HEK293 (cell line): ENCODE data around the gene SLC39A7.

Experiments used
- CTCF ChIA-PET: fragments of 350-600 bp; formaldehyde crosslinking; extraction: SDS; loops from one replicate; lab custom pipeline; 2021; ENCODE audit warnings: antibody characterized with exemption; lab: Yijun Ruan, JAX
- POLR2A ChIA-PET: fragments of 300-600 bp; formaldehyde crosslinking; extraction: SDS; loops from one replicate; lab custom pipeline; 2020; ENCODE audit warnings: antibody characterized with exemption, inconsistent platforms; lab: Yijun Ruan, JAX
- H3K27ac ChIP-seq: fragments of 200-500 bp; sonication (Bioruptor generic); 2 replicates; pipeline ENCODE4 v1.5.1; 2014; ENCODE audit warnings: low read depth, low read length, control low read depth, inconsistent platforms; ENCODE audit errors: extremely low read depth
- H3K36me3 ChIP-seq, 2 experiments: fragments of 200-500 bp in 1 of 2; sonication (Bioruptor generic) in 1 of 2; 1 replicate in 1 of 2; 2 replicates in 1 of 2; pipeline ENCODE4 v1.5.1; 2014 to 2017; ENCODE audit warnings: inconsistent platforms in 2 of 2, low read length in 2 of 2; ENCODE audit not compliant: control insufficient read depth in 2 of 2, insufficient read depth in 1 of 2
- H3K4me1 ChIP-seq: fragments of 200-500 bp; sonication (Bioruptor generic); 2 replicates; pipeline ENCODE4 v1.5.1; 2014; ENCODE audit warnings: mild to moderate bottlenecking, low read length, inconsistent platforms; ENCODE audit not compliant: control insufficient read depth, insufficient read depth
- H3K4me3 ChIP-seq: 2 replicates; pipeline ENCODE4 v1.5.1; 2011; ENCODE audit warnings: low read depth, mild to moderate bottlenecking, control low read depth, low read length, moderate library complexity
- H3K9me3 ChIP-seq: fragments of 200-500 bp; sonication (Bioruptor generic); 2 replicates; pipeline ENCODE4 v1.5.1; 2014; ENCODE audit warnings: low read depth, low read length, inconsistent platforms; ENCODE audit not compliant: control insufficient read depth, insufficient read depth
- GLI4 ChIP-seq: fragments of 450-650 bp; formaldehyde crosslinking; IDR thresholded peaks from 2 replicates; pipeline ENCODE4 v1.5.1; 2016; ENCODE audit warnings: missing biosample characterization, missing genetic modification characterization
- MEIS1 ChIP-seq: sonication (generic); formaldehyde crosslinking; IDR thresholded peaks from 2 replicates; pipeline ENCODE4 v1.8.1; 2022; ENCODE audit warnings: missing genetic modification reagents, mild to moderate bottlenecking, borderline replicate concordance
- SCRT2 ChIP-seq: fragments of 450-650 bp; formaldehyde crosslinking; IDR thresholded peaks from 2 replicates; pipeline ENCODE4 v1.5.1; 2016; ENCODE audit warnings: missing biosample characterization, missing genetic modification characterization
- YY1 ChIP-seq: fragments of 450-650 bp; formaldehyde crosslinking; IDR thresholded peaks from 2 replicates; pipeline ENCODE4 v1.5.1; 2018; ENCODE audit warnings: missing biosample characterization, missing genetic modification characterization
- ZNF433 ChIP-seq: fragments of 450-650 bp; formaldehyde crosslinking; IDR thresholded peaks from 2 replicates; pipeline ENCODE4 v1.5.1; 2016; ENCODE audit warnings: missing biosample characterization, missing genetic modification characterization, low read depth
- ZNF596 ChIP-seq: fragments of 450-650 bp; IDR thresholded peaks from 2 replicates; pipeline ENCODE4 v1.5.0; 2018; ENCODE audit warnings: missing biosample characterization, mild to moderate bottlenecking, missing genetic modification characterization, moderate library complexity
- ZSCAN30 ChIP-seq: fragments of 450-650 bp; IDR thresholded peaks from 2 replicates; pipeline ENCODE4 v1.5.1; 2018; ENCODE audit warnings: missing biosample characterization, mild to moderate bottlenecking, missing genetic modification characterization, moderate library complexity
- TF ChIP-seq, protein P1 (sequence below): fragments of 450-650 bp; formaldehyde crosslinking; IDR thresholded peaks from 2 replicates; pipeline ENCODE4 v1.5.1; 2016; ENCODE audit warnings: missing biosample characterization, missing genetic modification characterization, borderline replicate concordance
- TF ChIP-seq, protein P2 (sequence below): fragments of 450-650 bp; formaldehyde crosslinking; IDR thresholded peaks from 2 replicates; pipeline ENCODE4 v1.5.1; 2016; ENCODE audit warnings: missing biosample characterization, missing genetic modification characterization
- TF ChIP-seq, protein P3 (sequence below): fragments of 450-650 bp; formaldehyde crosslinking; IDR thresholded peaks from 2 replicates; pipeline ENCODE4 v1.5.1; 2016; ENCODE audit warnings: missing biosample characterization, missing genetic modification characterization
- TF ChIP-seq, protein P4 (sequence below): fragments of 450-650 bp; formaldehyde crosslinking; IDR thresholded peaks from 2 replicates; pipeline ENCODE4 v1.5.1; 2017; ENCODE audit warnings: missing biosample characterization, missing genetic modification characterization
- TF ChIP-seq, protein P5 (sequence below): fragments of 450-650 bp; formaldehyde crosslinking; IDR thresholded peaks from 2 replicates; pipeline ENCODE4 v1.5.1; 2016; ENCODE audit warnings: missing biosample characterization, missing genetic modification characterization, low read depth

Gene SLC39A7

DNA sequence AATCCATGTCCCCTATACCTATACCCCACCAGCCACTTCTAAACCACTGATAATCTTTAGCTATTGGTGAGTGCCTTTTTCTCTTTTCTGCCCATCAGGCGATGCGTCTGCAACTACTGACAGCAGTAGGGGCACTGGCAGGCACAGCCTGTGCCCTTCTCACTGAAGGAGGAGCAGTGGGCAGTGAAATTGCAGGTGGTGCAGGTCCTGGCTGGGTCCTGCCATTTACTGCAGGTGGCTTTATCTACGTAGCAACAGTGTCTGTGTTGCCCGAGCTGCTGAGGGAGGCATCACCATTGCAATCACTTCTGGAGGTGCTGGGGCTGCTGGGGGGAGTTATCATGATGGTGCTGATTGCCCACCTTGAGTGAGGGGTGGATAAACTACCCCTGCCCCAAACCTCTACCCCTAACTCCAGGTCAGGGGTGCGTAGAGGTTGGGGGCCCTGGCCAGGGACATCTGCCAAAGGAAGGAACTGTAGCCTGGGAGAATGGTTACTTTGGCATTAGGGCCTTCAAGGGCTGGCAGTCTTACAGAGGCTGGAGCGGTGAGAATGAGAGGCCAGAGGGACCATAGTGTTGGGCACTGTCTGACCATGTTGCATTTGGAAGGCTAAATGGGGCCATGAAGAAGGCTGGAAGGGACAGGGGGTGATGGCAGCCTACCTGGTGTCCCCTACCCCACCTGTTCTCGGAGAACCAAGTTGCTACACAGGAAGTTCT is 2.9 kb downstream of the SLC39A7 start (continued):
- TF ChIP-seq, protein P1, sequence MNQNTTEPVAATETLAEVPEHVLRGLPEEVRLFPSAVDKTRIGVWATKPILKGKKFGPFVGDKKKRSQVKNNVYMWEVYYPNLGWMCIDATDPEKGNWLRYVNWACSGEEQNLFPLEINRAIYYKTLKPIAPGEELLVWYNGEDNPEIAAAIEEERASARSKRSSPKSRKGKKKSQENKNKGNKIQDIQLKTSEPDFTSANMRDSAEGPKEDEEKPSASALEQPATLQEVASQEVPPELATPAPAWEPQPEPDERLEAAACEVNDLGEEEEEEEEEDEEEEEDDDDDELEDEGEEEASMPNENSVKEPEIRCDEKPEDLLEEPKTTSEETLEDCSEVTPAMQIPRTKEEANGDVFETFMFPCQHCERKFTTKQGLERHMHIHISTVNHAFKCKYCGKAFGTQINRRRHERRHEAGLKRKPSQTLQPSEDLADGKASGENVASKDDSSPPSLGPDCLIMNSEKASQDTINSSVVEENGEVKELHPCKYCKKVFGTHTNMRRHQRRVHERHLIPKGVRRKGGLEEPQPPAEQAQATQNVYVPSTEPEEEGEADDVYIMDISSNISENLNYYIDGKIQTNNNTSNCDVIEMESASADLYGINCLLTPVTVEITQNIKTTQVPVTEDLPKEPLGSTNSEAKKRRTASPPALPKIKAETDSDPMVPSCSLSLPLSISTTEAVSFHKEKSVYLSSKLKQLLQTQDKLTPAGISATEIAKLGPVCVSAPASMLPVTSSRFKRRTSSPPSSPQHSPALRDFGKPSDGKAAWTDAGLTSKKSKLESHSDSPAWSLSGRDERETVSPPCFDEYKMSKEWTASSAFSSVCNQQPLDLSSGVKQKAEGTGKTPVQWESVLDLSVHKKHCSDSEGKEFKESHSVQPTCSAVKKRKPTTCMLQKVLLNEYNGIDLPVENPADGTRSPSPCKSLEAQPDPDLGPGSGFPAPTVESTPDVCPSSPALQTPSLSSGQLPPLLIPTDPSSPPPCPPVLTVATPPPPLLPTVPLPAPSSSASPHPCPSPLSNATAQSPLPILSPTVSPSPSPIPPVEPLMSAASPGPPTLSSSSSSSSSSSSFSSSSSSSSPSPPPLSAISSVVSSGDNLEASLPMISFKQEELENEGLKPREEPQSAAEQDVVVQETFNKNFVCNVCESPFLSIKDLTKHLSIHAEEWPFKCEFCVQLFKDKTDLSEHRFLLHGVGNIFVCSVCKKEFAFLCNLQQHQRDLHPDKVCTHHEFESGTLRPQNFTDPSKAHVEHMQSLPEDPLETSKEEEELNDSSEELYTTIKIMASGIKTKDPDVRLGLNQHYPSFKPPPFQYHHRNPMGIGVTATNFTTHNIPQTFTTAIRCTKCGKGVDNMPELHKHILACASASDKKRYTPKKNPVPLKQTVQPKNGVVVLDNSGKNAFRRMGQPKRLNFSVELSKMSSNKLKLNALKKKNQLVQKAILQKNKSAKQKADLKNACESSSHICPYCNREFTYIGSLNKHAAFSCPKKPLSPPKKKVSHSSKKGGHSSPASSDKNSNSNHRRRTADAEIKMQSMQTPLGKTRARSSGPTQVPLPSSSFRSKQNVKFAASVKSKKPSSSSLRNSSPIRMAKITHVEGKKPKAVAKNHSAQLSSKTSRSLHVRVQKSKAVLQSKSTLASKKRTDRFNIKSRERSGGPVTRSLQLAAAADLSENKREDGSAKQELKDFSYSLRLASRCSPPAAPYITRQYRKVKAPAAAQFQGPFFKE, result no peak

DNA sequence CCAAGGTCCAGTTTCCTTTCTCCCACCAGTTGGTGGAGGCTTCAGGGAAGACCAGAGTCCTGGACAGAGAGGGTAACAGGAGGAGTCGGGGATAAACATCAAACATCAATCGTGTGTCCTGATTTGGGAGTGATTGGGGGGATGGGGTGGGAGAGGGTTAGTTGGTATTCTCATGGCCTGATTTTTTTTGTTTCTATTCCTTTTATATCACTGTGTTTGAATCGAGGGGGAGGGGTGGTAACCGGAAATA is 3.4 kb downstream of the SLC39A7 start:
- TF ChIP-seq, protein P2, sequence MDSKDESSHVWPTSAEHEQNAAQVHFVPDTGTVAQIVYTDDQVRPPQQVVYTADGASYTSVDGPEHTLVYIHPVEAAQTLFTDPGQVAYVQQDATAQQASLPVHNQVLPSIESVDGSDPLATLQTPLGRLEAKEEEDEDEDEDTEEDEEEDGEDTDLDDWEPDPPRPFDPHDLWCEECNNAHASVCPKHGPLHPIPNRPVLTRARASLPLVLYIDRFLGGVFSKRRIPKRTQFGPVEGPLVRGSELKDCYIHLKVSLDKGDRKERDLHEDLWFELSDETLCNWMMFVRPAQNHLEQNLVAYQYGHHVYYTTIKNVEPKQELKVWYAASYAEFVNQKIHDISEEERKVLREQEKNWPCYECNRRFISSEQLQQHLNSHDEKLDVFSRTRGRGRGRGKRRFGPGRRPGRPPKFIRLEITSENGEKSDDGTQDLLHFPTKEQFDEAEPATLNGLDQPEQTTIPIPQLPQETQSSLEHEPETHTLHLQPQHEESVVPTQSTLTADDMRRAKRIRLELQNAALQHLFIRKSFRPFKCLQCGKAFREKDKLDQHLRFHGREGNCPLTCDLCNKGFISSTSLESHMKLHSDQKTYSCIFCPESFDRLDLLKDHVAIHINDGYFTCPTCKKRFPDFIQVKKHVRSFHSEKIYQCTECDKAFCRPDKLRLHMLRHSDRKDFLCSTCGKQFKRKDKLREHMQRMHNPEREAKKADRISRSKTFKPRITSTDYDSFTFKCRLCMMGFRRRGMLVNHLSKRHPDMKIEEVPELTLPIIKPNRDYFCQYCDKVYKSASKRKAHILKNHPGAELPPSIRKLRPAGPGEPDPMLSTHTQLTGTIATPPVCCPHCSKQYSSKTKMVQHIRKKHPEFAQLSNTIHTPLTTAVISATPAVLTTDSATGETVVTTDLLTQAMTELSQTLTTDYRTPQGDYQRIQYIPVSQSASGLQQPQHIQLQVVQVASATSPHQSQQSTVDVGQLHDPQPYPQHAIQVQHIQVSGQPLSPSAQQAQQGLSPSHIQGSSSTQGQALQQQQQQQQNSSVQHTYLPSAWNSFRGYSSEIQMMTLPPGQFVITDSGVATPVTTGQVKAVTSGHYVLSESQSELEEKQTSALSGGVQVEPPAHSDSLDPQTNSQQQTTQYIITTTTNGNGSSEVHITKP, result peak; percentile 50; the same call in 1 of the 2 replicates
- TF ChIP-seq YY1 (tag by site-specific recombination), result no peak
- peaks cover 25% of the 10 kb centered on the region for H3K4me1 ChIP-seq
- ChIA-PET CTCF (interaction anchor here (1.6 kb wide), 1 partner anchor 75 kb away, joined by 3 read pairs; no protein-coding TSS in a partner anchor), POLR2A (interaction anchor here (0.6 to 2.0 kb wide), 6 partner anchors 44 to 1028 kb away, joined by 3 to 30 read pairs (median 8); partner anchors contain the start of genes AGPAT1, RGL2, RPS18 and VPS52)
- peaks cover 0 to 29% of the 10 kb centered on the region in 2 experiments; a peak in 2 of 3 replicates for H3K36me3 ChIP-seq
- H3K4me3 ChIP-seq, result no peak overlapping the region
- H3K9me3 ChIP-seq, result no peaks in the 10 kb centered on the region
- H3K27ac ChIP-seq, result peak overlapping the region; percentile 25; the same call in 1 of the 2 replicates

DNA sequence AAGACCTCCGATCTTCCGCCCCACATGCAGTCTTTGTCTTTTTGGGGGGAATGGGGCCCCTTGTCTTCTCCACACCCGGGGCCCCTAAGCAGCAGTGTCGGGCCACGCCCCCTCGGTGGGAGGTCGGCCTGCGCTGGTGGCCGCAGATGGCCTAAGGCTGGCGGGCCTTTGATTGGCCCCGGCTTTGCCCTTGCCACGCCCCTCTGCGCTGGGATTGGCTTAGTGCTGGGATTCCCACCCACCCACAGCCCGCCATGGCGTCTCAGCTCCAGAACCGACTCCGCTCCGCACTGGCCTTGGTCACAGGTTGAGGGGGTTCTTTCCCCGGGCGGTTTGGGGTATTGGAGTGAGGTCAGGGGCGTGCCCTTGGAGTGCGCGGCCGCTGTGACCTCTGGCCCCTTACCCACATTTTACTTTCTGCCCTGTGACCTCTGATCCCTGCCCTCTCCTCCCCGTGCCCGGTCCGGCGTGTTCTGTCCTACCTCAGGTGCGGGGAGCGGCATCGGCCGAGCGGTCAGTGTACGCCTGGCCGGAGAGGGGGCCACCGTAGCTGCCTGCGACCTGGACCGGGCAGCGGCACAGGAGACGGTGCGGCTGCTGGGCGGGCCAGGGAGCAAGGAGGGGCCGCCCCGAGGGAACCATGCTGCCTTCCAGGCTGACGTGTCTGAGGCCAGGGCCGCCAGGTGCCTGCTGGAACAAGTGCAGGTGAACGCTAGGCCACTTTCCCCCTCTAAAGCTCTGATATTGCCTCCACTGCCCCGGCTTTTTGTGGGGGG is 3.9 kb downstream of the SLC39A7 start, which contains the start of gene HSD17B8:
Gene HSD17B8, plus strand, starts transcription at position 241 of the 776 bp plus-strand sequence. Its CDS starts 14 bp downstream, at position 255.
- ChIA-PET POLR2A (interaction anchor here (0.6 to 2.0 kb wide), 11 partner anchors 44 to 1029 kb away, joined by 3 to 30 read pairs (median 4); partner anchors contain the start of genes AGPAT1, B3GALT4, RGL2 and RPS18), CTCF (interaction anchor here (0.7 to 2.1 kb wide), 5 partner anchors 18 to 75 kb away, joined by 3 to 19 read pairs (median 3); no protein-coding TSS in a partner anchor)
- Histone ChIP-seq H3K4me1 (peaks cover 22% of the 10 kb centered on the region), H3K27ac (peak within 1 kb of the TSS; percentile 53), H3K4me3 (peak within 1 kb of the TSS; percentile 72), H3K36me3 (peaks cover 0 to 33% of the 10 kb centered on the region in 2 experiments; a peak in 2 of 3 replicates), H3K9me3 (no peaks in the 10 kb centered on the region)
- TF ChIP-seq, protein P3, sequence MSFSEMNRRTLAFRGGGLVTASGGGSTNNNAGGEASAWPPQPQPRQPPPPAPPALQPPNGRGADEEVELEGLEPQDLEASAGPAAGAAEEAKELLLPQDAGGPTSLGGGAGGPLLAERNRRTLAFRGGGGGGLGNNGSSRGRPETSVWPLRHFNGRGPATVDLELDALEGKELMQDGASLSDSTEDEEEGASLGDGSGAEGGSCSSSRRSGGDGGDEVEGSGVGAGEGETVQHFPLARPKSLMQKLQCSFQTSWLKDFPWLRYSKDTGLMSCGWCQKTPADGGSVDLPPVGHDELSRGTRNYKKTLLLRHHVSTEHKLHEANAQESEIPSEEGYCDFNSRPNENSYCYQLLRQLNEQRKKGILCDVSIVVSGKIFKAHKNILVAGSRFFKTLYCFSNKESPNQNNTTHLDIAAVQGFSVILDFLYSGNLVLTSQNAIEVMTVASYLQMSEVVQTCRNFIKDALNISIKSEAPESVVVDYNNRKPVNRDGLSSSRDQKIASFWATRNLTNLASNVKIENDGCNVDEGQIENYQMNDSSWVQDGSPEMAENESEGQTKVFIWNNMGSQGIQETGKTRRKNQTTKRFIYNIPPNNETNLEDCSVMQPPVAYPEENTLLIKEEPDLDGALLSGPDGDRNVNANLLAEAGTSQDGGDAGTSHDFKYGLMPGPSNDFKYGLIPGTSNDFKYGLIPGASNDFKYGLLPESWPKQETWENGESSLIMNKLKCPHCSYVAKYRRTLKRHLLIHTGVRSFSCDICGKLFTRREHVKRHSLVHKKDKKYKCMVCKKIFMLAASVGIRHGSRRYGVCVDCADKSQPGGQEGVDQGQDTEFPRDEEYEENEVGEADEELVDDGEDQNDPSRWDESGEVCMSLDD (tag by site-specific recombination), result peak; percentile 69; the same call in 1 of the 2 replicates
- no peak; the same call in 1 of the 2 replicates for TF ChIP-seq GLI4 (tag by site-specific recombination)
- TF ChIP-seq ZNF596 (tag by site-specific recombination), result peak; percentile 8; the same call in 1 of the 2 replicates
- TF ChIP-seq, protein P4, sequence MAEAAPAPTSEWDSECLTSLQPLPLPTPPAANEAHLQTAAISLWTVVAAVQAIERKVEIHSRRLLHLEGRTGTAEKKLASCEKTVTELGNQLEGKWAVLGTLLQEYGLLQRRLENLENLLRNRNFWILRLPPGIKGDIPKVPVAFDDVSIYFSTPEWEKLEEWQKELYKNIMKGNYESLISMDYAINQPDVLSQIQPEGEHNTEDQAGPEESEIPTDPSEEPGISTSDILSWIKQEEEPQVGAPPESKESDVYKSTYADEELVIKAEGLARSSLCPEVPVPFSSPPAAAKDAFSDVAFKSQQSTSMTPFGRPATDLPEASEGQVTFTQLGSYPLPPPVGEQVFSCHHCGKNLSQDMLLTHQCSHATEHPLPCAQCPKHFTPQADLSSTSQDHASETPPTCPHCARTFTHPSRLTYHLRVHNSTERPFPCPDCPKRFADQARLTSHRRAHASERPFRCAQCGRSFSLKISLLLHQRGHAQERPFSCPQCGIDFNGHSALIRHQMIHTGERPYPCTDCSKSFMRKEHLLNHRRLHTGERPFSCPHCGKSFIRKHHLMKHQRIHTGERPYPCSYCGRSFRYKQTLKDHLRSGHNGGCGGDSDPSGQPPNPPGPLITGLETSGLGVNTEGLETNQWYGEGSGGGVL (tag by site-specific recombination), result peak; percentile 74
- peak; percentile 78 for TF ChIP-seq ZSCAN30 (tag by site-specific recombination)
- TF ChIP-seq SCRT2 (tag by site-specific recombination), result peak; percentile 52
- no peak for TF ChIP-seq MEIS1 (CRISPR knock-in tag)
- TF ChIP-seq ZNF433 (tag by site-specific recombination), result no peak
- TF ChIP-seq, protein P5, sequence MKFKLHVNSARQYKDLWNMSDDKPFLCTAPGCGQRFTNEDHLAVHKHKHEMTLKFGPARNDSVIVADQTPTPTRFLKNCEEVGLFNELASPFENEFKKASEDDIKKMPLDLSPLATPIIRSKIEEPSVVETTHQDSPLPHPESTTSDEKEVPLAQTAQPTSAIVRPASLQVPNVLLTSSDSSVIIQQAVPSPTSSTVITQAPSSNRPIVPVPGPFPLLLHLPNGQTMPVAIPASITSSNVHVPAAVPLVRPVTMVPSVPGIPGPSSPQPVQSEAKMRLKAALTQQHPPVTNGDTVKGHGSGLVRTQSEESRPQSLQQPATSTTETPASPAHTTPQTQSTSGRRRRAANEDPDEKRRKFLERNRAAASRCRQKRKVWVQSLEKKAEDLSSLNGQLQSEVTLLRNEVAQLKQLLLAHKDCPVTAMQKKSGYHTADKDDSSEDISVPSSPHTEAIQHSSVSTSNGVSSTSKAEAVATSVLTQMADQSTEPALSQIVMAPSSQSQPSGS, result no peak
